Small intestine (tissue), 7 donors: ENCODE data around the gene FOXP3. TPM values are rescaled to one million over a fixed set of nuclear protein-coding genes. Genes with fewer than 3 reads are reported as not detected.

ENCODE experiments used
- DNase-seq, 2 donors: peaks; one replicate each; pipeline versions ENCODE4 v3.0.0 to v3.0.0-alpha.2; 2013
- FAIRE-seq: peaks from 2 replicates; lab custom pipeline; 2012; peaks lifted over from hg19 to GRCh38; lab: Jason Lieb, UNC
- H3K27ac ChIP-seq, 3 donors: one replicate each; pipeline ENCODE4 v1.5.1; 2013; ENCODE audit warnings: low read length in 2 of 3, mild to moderate bottlenecking in 2 of 3, control low read depth in 1 of 3, inconsistent platforms in 1 of 3, low read depth in 1 of 3, moderate library complexity in 1 of 3
- H3K27me3 ChIP-seq, 3 donors: one replicate each; pipeline ENCODE4 v1.6.1; 2013; ENCODE audit warnings: low read length in 3 of 3, inconsistent platforms in 1 of 3; ENCODE audit not compliant: control insufficient read depth in 3 of 3, insufficient read depth in 3 of 3
- H3K36me3 ChIP-seq, 3 donors: one replicate each; pipeline ENCODE4 v1.6.1; 2013; ENCODE audit warnings: low read length in 3 of 3, inconsistent platforms in 1 of 3, low read depth in 1 of 3, mild to moderate bottlenecking in 1 of 3, moderate library complexity in 1 of 3; ENCODE audit not compliant: control insufficient read depth in 3 of 3, insufficient read depth in 2 of 3
- H3K4me1 ChIP-seq, 3 donors: one replicate each; pipeline ENCODE4 v1.6.1; 2013; ENCODE audit warnings: low read length in 2 of 3, inconsistent platforms in 1 of 3, low read depth in 1 of 3, mild to moderate bottlenecking in 1 of 3, moderate library complexity in 1 of 3; ENCODE audit not compliant: control insufficient read depth in 3 of 3, insufficient read depth in 2 of 3
- H3K4me3 ChIP-seq, 3 donors: one replicate each; pipeline ENCODE4 v1.5.1; 2013; ENCODE audit warnings: low read length in 3 of 3, control low read depth in 1 of 3, inconsistent platforms in 1 of 3, low read depth in 1 of 3, mild to moderate bottlenecking in 1 of 3, moderate library complexity in 1 of 3
- H3K9me3 ChIP-seq, 2 donors: one replicate each; pipeline ENCODE4 v1.6.1; 2013; ENCODE audit warnings: low read depth in 1 of 2, low read length in 1 of 2; ENCODE audit not compliant: control insufficient read depth in 2 of 2, insufficient read depth in 1 of 2
- WGBS, 3 donors: extraction: QIAGEN DNeasy Blood & Tissue Kit; methylation state at CpG; one replicate each; pipeline ENCODE4 v1.1.7; 2013; 5-methylcytosine and 5-hydroxymethylcytosine counted together
- polyA plus RNA-seq, 4 donors: library from polyadenylated mRNA; stranded (reverse) in 3 of 4; unstranded in 1 of 4; fragments of 200-250 nt in 3 of 4; fragments of 120-200 nt in 1 of 4; gene quantifications; one replicate each; pipeline versions ENCODE4 v1.2.1 to v1.2.3, GENCODE V29; 2013
- donor health status: healthy with polysubstance abuse.
- donor health status: control.
- donor health status: control.
- donor health status: Bipolar disorder and iron deficiency.
- donor health status: healthy.

Gene FOXP3
- polyA plus RNA-seq, 4 donors, result 0.31 to 0.47 TPM; not detected in 2

DNA sequence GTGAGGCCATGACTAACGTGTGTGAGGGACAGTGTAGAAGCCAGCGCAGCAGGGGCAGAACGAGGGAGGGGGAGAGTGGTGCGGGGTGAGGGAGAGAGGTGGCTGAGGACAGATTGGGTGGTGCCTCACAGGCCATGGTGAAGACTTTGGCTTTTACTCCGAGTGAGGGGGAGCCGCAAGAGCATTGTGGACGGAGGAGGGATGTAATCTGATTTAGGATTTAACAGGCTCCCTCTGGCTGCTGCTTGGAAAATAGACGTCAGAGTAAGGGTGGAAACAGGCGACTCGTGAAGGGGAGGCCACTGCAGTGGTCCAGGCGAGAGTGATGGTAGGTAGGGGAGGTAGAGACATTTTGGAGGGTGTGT, 18.1 kb upstream of the FOXP3 start:
- FAIRE-seq, result no peak
- WGBS, 3 donors, result 31 to 41% (median 33%) methylated on average over 11 of the region's 11 CpGs
- Histone ChIP-seq H3K36me3 (peaks cover 0 to 3% (median 0%) of the 10 kb centered on the region in 3 donors), H3K27me3 (no peaks in the 10 kb centered on the region), H3K4me3 (no peak overlapping the region), H3K4me1 (no peaks in the 10 kb centered on the region), H3K9me3 (no peaks in the 10 kb centered on the region), H3K27ac (no peak overlapping the region)
- peak in 1 of 2 donors; percentile 14 for DNase-seq

DNA sequence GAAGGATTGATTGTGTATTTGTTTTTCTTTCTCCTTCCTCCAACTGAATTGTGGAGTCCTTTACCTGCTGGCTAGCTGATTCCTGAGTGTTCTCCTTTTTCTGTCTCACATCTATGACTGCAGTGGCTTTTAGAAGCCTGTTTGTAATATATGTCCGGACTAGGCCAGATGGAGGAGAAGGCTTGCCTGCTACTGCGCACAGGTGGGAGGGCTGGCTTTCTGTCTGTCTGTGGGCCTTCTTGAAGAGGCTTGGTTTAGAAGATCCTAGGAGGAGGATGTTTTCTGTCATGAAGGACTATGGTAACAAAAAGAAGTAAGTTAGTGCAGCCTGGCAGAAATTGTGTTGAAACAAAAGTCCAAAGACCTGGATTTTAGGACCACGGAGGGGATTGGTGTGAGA, 13.6 kb upstream of the FOXP3 start:
- H3K27ac ChIP-seq, result no peak overlapping the region
- 84 to 93% (median 85%) methylated on average over 3 of the region's 3 CpGs for WGBS, 3 donors
- H3K27me3 ChIP-seq, result no peaks in the 10 kb centered on the region
- H3K36me3 ChIP-seq, result no peaks in the 10 kb centered on the region
- H3K4me1 ChIP-seq, result peaks cover 0 to 2% (median 0%) of the 10 kb centered on the region in 3 donors
- DNase-seq, result no peak
- no peak overlapping the region for H3K4me3 ChIP-seq
- H3K9me3 ChIP-seq, result no peaks in the 10 kb centered on the region
- no peak for FAIRE-seq

DNA sequence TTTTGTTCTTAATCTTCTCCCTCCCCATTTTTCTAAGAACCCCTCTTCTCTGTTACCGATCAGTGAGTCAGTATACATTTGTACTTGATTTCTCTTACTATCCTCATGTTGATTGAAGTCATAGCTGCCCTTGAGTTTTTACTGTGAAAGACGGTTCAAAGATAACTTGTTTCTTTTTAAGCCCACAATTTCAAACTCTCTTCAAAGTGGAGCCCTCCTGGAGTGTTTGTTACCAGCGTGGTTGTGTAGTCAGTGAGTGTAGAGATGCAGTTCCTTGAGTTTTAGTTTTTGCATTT, 13.0 kb upstream of the FOXP3 start:
- Histone ChIP-seq H3K9me3 (no peaks in the 10 kb centered on the region), H3K4me3 (no peak overlapping the region), H3K27ac (no peak overlapping the region), H3K27me3 (no peaks in the 10 kb centered on the region), H3K36me3 (no peaks in the 10 kb centered on the region), H3K4me1 (peaks cover 0 to 2% (median 0%) of the 10 kb centered on the region in 3 donors)
- DNase-seq (no peak), FAIRE-seq (no peak)
- WGBS, 3 donors, result 61 to 69% (median 67%) methylated on average over 3 of the region's 3 CpGs

DNA sequence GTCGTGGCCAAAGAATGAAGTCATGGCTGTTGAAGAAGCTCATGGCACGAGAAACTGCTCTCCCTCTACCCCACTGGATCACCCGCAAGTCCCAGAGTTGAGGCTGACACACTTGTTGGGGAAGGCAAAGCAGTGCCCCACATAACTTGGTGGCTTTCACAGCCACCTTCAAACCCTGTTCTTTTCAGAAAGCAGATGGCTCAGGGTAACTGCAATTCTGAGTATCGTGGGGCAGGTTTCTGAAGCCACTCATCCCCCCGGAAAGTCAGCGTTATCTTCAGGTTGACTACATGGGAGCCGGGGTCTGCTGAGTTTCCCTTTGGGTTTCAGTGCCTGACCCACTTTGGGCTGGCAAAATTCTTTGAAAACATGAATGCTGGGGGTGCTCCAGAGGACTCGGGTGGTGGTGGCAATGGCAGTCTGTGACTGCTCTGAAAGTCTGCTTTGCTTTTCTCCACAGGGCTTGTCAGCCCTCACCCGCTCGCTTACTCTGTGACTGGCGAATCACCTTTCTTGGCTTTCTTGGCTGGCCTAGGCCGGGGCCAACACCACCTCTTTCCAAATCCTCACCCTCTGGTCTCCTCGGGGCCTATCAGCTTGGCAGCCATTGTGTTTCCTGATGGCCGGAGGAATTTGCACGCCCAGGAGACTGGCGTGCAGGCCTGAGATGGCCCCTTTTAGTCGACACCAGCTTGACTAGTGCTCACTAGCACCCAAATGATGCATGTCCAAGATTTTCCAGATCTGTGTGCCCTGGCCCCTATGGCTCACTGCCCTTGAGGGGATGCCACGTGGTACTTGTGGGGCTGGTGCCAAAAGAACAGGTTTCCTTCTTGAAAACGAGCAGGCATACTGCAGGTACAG, 12.4 kb upstream of the FOXP3 start:
- 65 to 77% (median 67%) methylated on average over 17 to 19 of the region's 19 CpGs for WGBS, 3 donors

DNA sequence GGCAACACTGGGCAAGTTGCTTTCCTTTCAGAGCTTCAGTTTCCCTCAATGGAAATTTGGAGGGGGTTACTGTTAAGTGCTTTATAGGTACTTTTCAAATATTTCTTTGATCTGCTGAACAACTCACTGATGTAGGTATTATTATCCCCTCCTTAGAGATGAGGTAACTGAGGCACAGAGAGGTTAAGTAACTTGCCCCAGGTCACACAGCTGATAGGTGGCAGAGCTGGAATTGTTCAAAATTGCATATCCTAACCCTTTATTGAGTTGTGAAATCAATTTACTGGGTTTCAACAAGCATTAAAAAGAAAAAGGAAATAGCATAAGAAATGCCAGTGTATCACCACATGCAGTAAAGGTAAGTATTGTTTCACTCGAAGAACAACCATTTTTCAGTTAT, 11.7 kb upstream of the FOXP3 start:
- no peak overlapping the region for H3K4me3 ChIP-seq
- peaks cover 0 to 2% (median 0%) of the 10 kb centered on the region in 3 donors for H3K4me1 ChIP-seq
- DNase-seq (no peak), FAIRE-seq (no peak)
- H3K27ac ChIP-seq, result no peak overlapping the region
- no peaks in the 10 kb centered on the region for H3K9me3 ChIP-seq
- WGBS, 3 donors, result 44 to 64% (median 60%) methylated on average over 1 of the region's 1 CpG
- no peaks in the 10 kb centered on the region for H3K27me3 ChIP-seq
- no peaks in the 10 kb centered on the region for H3K36me3 ChIP-seq

More for the DNA sequence above, 12.4 kb upstream of the FOXP3 start:
- no peaks in the 10 kb centered on the region for H3K27me3 ChIP-seq
- no peaks in the 10 kb centered on the region for H3K9me3 ChIP-seq
- H3K36me3 ChIP-seq, result no peaks in the 10 kb centered on the region
- H3K4me1 ChIP-seq, result peaks cover 0 to 2% (median 0%) of the 10 kb centered on the region in 3 donors
- no peak for FAIRE-seq
- H3K27ac ChIP-seq, result no peak overlapping the region
- H3K4me3 ChIP-seq, result no peak overlapping the region
- no peak for DNase-seq

DNA sequence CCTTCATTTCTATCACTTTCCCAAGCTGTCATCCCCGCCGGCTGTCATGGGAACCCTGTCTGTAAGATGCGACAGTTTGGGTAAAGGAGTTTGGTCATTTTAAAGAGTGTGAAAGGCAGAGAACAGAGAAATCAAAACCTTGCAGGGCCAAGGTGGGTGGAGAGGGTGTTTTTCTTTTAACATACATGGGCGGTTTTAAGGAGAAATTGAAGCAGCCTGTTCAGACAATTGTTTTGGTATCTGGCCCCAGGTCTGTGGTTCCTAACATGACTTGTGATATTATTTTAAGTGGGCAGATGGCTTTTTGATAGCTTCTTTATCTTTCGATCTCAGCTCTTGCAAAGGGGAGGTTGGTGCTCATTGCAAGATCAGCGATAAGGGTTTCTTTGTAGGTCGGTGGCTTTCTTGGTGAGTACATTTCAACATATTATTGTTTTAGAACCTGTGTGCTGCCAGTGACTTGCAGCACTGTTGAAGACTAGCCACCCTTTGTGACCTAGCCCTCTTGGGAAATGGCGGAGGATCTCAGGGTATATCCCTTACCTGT, 8.7 kb upstream of the FOXP3 start:
- WGBS, 3 donors, result 74 to 87% (median 78%) methylated on average over 8 of the region's 8 CpGs
- Histone ChIP-seq H3K4me1 (peaks cover 0 to 5% (median 5%) of the 10 kb centered on the region in 3 donors), H3K27me3 (no peaks in the 10 kb centered on the region), H3K27ac (no peak overlapping the region), H3K4me3 (no peak overlapping the region), H3K9me3 (no peaks in the 10 kb centered on the region), H3K36me3 (peaks cover 0 to 4% (median 0%) of the 10 kb centered on the region in 3 donors)
- peak in 1 of 2 donors; percentile 45 for DNase-seq
- FAIRE-seq, result no peak

DNA sequence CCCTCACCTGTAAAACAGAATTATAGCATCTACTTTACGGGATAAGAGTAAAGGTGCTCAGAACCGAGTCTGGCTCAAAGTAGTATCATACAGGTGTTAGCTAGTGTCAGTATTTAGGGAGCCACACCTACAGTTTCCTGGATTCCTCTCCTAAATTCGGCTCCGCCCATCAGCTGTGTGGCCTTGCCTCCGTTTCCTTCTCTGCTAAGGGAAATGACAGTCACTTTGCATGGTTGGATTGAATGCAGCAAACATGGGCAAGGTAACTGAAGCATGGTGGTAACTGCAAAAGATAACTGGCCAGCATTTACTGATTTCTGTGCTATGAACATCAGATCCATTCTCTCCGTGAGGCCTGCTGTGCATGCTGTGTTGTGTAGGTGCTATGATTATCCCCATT, 7.9 kb upstream of the FOXP3 start:
- WGBS, 3 donors, result 49 to 57% (median 51%) methylated on average over 6 of the region's 6 CpGs
- no peak overlapping the region for H3K27ac ChIP-seq
- H3K4me3 ChIP-seq, result no peak overlapping the region
- no peaks in the 10 kb centered on the region for H3K9me3 ChIP-seq
- no peak for DNase-seq
- no peak for FAIRE-seq
- H3K4me1 ChIP-seq, result peaks cover 0 to 5% (median 5%) of the 10 kb centered on the region in 3 donors
- H3K27me3 ChIP-seq, result no peaks in the 10 kb centered on the region
- H3K36me3 ChIP-seq, result peaks cover 0 to 4% (median 0%) of the 10 kb centered on the region in 3 donors

DNA sequence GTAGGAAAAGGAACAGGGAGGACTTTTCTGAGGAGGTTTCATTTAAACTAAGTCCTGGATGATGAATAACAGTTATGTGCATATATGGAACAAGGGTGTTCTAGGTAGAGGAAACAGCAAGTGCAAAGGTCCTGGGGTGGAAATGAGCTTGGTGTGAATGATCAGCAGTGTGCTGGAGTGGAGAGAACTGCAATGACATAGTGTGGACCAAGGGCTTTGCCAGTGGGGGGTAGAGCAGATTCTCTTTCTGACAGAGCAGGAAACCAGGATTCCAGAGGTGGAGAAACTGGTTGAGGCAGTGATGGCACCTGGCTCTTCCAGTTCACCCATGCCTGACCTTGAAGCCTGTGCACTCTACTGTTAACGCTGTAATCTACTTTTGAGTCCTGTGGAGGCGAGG, 6.8 kb upstream of the FOXP3 start:
- Histone ChIP-seq H3K4me1 (peaks cover 0 to 5% (median 5%) of the 10 kb centered on the region in 3 donors), H3K9me3 (no peaks in the 10 kb centered on the region), H3K27me3 (no peaks in the 10 kb centered on the region), H3K27ac (peak overlapping the region in 1 of 3 donors; percentile 13), H3K36me3 (peaks cover 0 to 4% (median 0%) of the 10 kb centered on the region in 3 donors), H3K4me3 (no peak overlapping the region)
- FAIRE-seq (no peak), DNase-seq (no peak)
- WGBS, 3 donors, result 40 to 65% (median 53%) methylated on average over 2 of the region's 2 CpGs
